ENCODE data around the gene PRR19. TPM values are rescaled to one million over a fixed set of nuclear protein-coding genes. Genes with fewer than 3 reads are reported as not detected.

The PRR19 gene
- total RNA-seq, 1 donor from 2014 or later = 1.7 TPM

DNA sequence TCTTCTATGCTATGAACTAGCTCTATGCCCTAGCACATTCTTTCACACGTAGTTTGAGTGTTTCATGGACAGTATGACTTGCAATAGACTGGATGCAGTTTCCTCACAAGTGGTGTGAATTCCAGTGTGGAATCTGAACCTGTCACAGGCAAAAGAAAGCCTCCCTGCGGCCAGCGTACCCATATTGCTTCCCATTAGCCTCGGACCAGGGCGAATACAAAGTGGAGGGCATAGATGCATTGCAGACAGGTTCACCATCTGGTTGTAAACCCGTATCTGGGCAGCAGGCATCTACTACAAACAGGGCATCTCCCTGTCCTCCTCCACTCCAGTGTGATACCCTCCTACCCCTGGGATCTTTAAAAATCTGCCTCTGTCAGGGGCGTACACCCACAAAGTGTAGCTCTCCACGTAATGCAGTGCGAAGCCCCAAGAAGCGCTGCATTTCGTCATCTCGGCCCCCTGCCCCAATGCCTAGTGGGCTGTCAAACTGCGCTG lies 34.2 kb upstream of the PRR19 start:
- H3K4me3 Mint-ChIP-seq (ENCODE audit: unreplicated experiment) = no peak overlapping the region
- H3K4me1 Mint-ChIP-seq (ENCODE audit: low read depth) = peaks cover 21% of the 10 kb centered on the region
- H3K9me3 Mint-ChIP-seq (ENCODE audit: low read depth) = no peaks in the 10 kb centered on the region
- TF ChIP-seq, protein P1, sequence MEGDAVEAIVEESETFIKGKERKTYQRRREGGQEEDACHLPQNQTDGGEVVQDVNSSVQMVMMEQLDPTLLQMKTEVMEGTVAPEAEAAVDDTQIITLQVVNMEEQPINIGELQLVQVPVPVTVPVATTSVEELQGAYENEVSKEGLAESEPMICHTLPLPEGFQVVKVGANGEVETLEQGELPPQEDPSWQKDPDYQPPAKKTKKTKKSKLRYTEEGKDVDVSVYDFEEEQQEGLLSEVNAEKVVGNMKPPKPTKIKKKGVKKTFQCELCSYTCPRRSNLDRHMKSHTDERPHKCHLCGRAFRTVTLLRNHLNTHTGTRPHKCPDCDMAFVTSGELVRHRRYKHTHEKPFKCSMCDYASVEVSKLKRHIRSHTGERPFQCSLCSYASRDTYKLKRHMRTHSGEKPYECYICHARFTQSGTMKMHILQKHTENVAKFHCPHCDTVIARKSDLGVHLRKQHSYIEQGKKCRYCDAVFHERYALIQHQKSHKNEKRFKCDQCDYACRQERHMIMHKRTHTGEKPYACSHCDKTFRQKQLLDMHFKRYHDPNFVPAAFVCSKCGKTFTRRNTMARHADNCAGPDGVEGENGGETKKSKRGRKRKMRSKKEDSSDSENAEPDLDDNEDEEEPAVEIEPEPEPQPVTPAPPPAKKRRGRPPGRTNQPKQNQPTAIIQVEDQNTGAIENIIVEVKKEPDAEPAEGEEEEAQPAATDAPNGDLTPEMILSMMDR (IDR thresholded peaks at IDR 0.05) = no peak
- no peaks in the 10 kb centered on the region for H3K36me3 Mint-ChIP-seq (ENCODE audit: low read depth)
- no peak for DNase-seq (ENCODE audit: low spot score)
- H3K27me3 Mint-ChIP-seq (ENCODE audit: low read depth) = no peaks in the 10 kb centered on the region
- no peak overlapping the region for H3K27ac Mint-ChIP-seq (ENCODE audit: unreplicated experiment)

DNA sequence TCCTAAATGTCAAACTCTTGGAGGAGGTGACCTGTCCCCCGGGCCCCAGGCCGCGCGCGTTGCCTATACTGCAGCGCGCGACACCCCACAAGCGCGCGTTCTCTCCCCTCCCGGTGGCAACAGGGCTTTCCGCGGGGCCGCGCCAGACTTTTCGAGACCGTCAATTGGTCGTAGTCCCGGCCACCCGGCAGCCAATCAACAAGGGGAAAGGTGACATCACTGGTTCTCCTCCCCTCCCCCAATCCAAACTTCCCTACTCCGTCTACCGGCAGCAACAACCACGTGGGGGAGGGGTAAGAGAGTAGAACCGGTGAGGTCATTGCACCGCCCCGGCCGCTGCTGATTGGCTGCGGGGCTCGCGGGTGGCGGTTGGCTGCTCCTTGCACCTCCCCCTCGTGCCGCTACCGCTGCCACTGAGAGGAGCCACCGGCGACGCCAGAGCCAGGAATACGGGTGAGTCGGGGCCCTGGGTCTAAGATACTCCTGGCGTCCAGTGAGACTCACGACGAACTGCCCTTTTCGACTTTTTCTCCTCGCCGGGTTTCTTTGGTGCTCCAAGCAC lies 33.7 kb upstream of the PRR19 start:
- Mint-ChIP-seq H3K27ac (ENCODE audit: unreplicated experiment) (no peak overlapping the region), H3K36me3 (ENCODE audit: low read depth) (peaks cover 1% of the 10 kb centered on the region), H3K4me1 (ENCODE audit: low read depth) (peaks cover 21% of the 10 kb centered on the region), H3K9me3 (ENCODE audit: low read depth) (no peaks in the 10 kb centered on the region), H3K4me3 (ENCODE audit: unreplicated experiment) (no peak overlapping the region), H3K27me3 (ENCODE audit: low read depth) (no peaks in the 10 kb centered on the region)
- TF ChIP-seq, protein P1 (IDR thresholded peaks at IDR 0.05) = no peak
- no peak for DNase-seq (ENCODE audit: low spot score)

DNA sequence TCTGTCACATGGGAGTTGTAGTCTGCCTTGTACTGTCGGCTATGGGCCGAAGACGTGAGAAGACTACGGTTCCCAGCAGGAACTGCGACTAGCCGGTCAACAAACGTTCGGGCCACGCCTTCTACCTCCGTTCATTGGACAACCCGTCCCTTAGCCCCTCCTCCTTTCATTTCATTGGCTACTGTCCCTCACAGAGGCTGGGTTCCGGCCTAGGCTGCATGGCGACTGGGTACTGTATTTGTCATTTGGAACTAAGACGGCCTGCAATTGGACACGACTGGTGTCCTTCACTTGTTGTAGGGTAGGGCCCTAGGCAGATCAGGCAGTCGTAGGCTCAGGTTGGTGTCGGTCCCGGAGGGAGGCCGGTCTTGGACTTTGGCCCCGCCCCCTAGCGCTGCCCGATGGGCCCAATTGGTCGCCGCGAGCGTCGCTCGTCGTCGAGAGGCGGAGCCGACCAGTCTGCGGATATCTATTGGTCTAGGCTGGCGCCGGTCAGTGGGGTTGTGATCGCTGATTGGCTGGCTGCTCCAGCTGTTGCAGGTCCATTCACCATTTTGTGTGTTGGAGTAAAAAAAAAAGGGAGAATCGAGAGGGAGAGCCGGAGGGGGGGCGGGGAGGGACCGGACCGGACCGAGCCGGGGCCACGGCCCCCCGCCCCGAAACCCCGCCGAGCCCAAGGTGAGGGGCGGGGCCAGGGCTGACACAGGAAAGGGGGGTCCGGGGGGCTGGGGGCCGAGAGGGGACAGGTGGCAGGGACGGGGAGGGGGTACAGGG lies 33.0 kb upstream of the PRR19 start, which contains the start of gene CIC:
Gene CIC (plus strand): TSS at position 549 of the 774 bp plus-strand sequence. CDS start 2,532 bp downstream, outside the sequence.
- no peak within 1 kb of the TSS for H3K4me3 Mint-ChIP-seq (ENCODE audit: unreplicated experiment)
- H3K27ac Mint-ChIP-seq (ENCODE audit: unreplicated experiment) = peak within 1 kb of the TSS; percentile 97
- peak; percentile 100 for DNase-seq (ENCODE audit: low spot score)
- no peaks in the 10 kb centered on the region for H3K27me3 Mint-ChIP-seq (ENCODE audit: low read depth)
- peaks cover 5% of the 10 kb centered on the region for H3K36me3 Mint-ChIP-seq (ENCODE audit: low read depth)
- no peaks in the 10 kb centered on the region for H3K9me3 Mint-ChIP-seq (ENCODE audit: low read depth)
- H3K4me1 Mint-ChIP-seq (ENCODE audit: low read depth) = peaks cover 21% of the 10 kb centered on the region
- TF ChIP-seq, protein P1 (IDR thresholded peaks at IDR 0.05) = no peak

DNA sequence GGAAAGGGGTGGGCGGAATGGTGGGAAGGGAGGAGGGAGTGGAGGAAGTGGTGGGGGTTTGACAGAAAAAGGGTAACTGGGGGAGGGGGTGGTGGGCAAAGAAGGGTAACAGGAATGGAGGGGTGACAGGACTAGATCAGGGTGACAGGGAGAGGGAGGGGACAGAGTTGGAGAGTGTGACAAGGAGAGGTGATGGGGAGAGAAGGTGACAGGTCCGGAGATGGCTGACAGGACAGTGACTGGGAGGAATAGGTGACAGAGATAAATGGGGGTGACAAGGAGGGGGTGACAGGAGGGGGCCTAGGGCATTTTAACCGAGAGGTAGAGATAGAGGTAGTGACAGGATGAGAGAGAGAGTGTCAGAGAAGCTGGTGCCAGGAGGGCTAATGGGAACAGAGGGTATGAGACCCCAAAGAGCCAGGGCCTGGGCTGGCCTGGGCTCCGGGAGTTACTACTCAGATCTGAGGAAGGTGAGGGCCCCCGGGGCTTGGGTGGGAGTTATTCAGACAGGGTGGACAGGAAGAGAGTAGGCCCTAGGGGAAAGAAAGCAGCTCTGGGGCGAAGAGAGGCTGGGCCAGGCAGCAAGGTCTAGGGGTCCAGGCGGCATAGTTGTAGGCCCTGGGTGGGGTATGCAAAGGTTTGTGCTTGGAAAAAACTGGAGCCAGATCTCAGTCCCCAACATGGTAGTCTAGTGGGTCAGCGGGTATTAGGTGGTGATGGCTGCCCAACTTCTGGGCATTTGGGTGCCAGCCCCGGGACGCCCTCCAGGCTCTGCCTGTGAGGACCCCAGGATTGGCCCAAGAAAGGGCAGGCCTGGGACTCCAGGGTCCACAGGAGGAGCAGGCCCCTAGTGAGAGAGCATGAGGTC lies 32.2 kb upstream of the PRR19 start:
- H3K27me3 Mint-ChIP-seq (ENCODE audit: low read depth) = no peaks in the 10 kb centered on the region

More for the DNA sequence above, 32.2 kb upstream of the PRR19 start:
- Mint-ChIP-seq H3K4me1 (ENCODE audit: low read depth) (peaks cover 23% of the 10 kb centered on the region), H3K4me3 (ENCODE audit: unreplicated experiment) (no peak overlapping the region), H3K27ac (ENCODE audit: unreplicated experiment) (peak overlapping the region; percentile 97), H3K36me3 (ENCODE audit: low read depth) (peaks cover 6% of the 10 kb centered on the region), H3K9me3 (ENCODE audit: low read depth) (no peaks in the 10 kb centered on the region)
- TF ChIP-seq, protein P1 (IDR thresholded peaks at IDR 0.05) = no peak
- DNase-seq (ENCODE audit: low spot score) = no peak
